HFFc6 (cell line): ENCODE results near the gene RAB5A. TPM values are rescaled to one million over a fixed set of nuclear protein-coding genes. Genes with fewer than 3 reads are reported as not detected.
"Not testable (repeated sequence)": the region's sequence is repeated elsewhere in the genome, so short reads cannot be mapped to it uniquely, and the experiment has no call there.

Experiments used
- DNase-seq: peaks from one replicate; pipeline ENCODE4 v3.0.0-alpha.2; 2018
- H3K27ac Mint-ChIP-seq: 2 replicates; pipeline ENCODE4 v1.8.0; 2020; ENCODE audit warnings: mild to moderate bottlenecking, mixed read lengths
- H3K27me3 Mint-ChIP-seq: 2 replicates; pipeline ENCODE4 v1.8.0; 2021; ENCODE audit warnings: mild to moderate bottlenecking, moderate library complexity, mixed read lengths; ENCODE audit not compliant: insufficient read depth
- H3K36me3 Mint-ChIP-seq: 2 replicates; pipeline ENCODE4 v1.8.0; 2021; ENCODE audit warnings: low read depth, mixed read lengths
- H3K4me1 Mint-ChIP-seq: 2 replicates; pipeline ENCODE4 v1.8.0; 2020; ENCODE audit warnings: low read depth, mixed read lengths
- H3K4me3 Mint-ChIP-seq: 2 replicates; pipeline ENCODE4 v1.8.0; 2020; ENCODE audit warnings: mild to moderate bottlenecking, moderate library complexity, mixed read lengths
- H3K9me3 Mint-ChIP-seq: 2 replicates; pipeline ENCODE4 v1.8.0; 2020; ENCODE audit warnings: mild to moderate bottlenecking, mixed read lengths
- total RNA-seq, 6 experiments: library from RNA; stranded (reverse); fragmentation: NEBNext Ultra II Directional; extraction: Animal tissue kit (Norgen Biotek cat#: 25700); gene quantifications; 2 replicates in 1 of 6; 3 replicates in 5 of 6; pipeline ENCODE4 v1.2.3, GENCODE V29; 2021
- TF ChIP-seq, protein P1 (sequence below): fragments of 200-600 bp; sonication (generic); IDR thresholded peaks from 2 replicates; pipeline ENCODE4 v1.5.0; 2021; ENCODE audit warnings: antibody characterized with exemption, mild to moderate bottlenecking

Gene RAB5A
- total RNA-seq, 6 experiments from 2014 or later = 56.7 to 71.1 (median 66.0) TPM

DNA sequence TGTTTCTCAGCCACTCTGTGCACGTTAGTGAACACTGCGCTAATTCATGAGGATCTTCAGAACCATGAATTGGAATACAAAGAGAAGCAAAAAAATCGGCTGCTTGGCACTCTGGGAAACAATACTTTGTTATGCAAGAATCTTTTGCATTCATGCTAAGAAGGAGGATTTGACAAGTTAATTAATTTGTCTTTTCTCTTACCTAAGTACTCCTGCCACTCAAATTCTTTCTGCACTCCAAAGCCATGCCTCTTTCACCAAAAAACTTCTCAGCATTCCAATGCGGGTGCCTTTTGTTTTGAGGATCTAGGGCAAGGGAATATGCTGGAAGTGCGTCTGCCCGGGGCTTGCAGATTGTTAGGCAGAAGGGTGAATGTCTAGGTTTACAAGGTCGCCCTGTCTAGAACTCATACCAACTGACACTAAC is 82.0 kb downstream of the RAB5A start:
- H3K9me3 Mint-ChIP-seq = no peaks in the 10 kb centered on the region
- H3K27me3 Mint-ChIP-seq = no peaks in the 10 kb centered on the region
- no peak for DNase-seq
- H3K4me1 Mint-ChIP-seq = no peaks in the 10 kb centered on the region
- TF ChIP-seq, protein P1, sequence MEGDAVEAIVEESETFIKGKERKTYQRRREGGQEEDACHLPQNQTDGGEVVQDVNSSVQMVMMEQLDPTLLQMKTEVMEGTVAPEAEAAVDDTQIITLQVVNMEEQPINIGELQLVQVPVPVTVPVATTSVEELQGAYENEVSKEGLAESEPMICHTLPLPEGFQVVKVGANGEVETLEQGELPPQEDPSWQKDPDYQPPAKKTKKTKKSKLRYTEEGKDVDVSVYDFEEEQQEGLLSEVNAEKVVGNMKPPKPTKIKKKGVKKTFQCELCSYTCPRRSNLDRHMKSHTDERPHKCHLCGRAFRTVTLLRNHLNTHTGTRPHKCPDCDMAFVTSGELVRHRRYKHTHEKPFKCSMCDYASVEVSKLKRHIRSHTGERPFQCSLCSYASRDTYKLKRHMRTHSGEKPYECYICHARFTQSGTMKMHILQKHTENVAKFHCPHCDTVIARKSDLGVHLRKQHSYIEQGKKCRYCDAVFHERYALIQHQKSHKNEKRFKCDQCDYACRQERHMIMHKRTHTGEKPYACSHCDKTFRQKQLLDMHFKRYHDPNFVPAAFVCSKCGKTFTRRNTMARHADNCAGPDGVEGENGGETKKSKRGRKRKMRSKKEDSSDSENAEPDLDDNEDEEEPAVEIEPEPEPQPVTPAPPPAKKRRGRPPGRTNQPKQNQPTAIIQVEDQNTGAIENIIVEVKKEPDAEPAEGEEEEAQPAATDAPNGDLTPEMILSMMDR = no peak
- H3K27ac Mint-ChIP-seq = no peak overlapping the region
- no peak overlapping the region for H3K4me3 Mint-ChIP-seq
- H3K36me3 Mint-ChIP-seq = no peaks in the 10 kb centered on the region

DNA sequence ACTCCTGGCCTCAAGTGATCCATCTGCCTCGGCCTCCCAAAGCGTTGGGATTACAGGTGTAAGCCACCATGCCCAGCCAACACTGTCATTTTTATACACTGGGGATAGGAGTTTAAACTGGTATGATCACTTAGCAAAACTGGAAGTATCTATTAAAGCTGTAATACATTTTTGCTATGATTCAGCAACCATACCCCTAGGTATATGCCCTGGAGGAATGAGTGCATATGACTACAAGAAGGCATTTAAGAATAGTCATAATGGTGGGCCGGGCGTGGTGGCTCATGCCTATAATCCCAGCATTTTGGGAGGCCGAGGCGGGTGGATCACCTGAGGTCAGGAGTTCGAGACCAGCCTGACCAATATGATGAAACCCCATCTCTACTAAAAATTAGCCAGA is 85.0 kb downstream of the RAB5A start:
- not testable (repeated sequence) for H3K9me3 Mint-ChIP-seq, H3K4me1 Mint-ChIP-seq, DNase-seq, H3K36me3 Mint-ChIP-seq, H3K27ac Mint-ChIP-seq, H3K27me3 Mint-ChIP-seq, H3K4me3 Mint-ChIP-seq

Other genes with a start within 250 kb of the RAB5A start
- 1 to 10 TPM in 1 of 6 experiments, under 1 TPM in 4, not detected in 1; 0.40 to 1.2 (median 0.59) TPM for gene EFHB, start 12.9 kb upstream of the RAB5A start, total RNA-seq
- not detected for gene PP2D1, start 65.2 kb downstream of the RAB5A start, total RNA-seq
- gene KAT2B, start 93.3 kb downstream of the RAB5A start, total RNA-seq = 10 to 100 TPM in 4 of 6 experiments, 1 to 10 TPM in 2; 8.3 to 17.3 (median 12.5) TPM
- gene SGO1, start 239.1 kb downstream of the RAB5A start, total RNA-seq = 10 to 100 TPM in 5 of 6 experiments, 1 to 10 TPM in 1; 5.6 to 14.3 (median 12.0) TPM